Stomach (tissue), 9 donors: Measurements from ENCODE around the gene RPS14. TPM values are rescaled to one million over a fixed set of nuclear protein-coding genes. Genes with fewer than 3 reads are reported as not detected.

Source experiments
- DNase-seq, 2 donors: peaks; one replicate each; pipeline versions ENCODE4 v3.0.0 to v3.0.0-alpha.2; 2013 to 2019
- H3K27ac ChIP-seq, 5 donors: fragments of 200-600 bp in 4 of 5; sonication (generic) in 4 of 5; one replicate each; pipeline ENCODE4 v1.5.1; 2013 to 2019; ENCODE audit warnings: mild to moderate bottlenecking in 1 of 5, moderate library complexity in 1 of 5
- H3K27me3 ChIP-seq, 3 donors: fragments of 200-600 bp; sonication (generic); one replicate each; pipeline ENCODE4 v1.5.1; 2017 to 2019; ENCODE audit warnings: mixed run types in 1 of 3
- H3K36me3 ChIP-seq, 4 donors: fragments of 200-600 bp; sonication (generic); 1 replicate in 3 of 4; 2 replicates in 1 of 4; pipeline ENCODE4 v1.5.1; 2016 to 2019
- H3K4me1 ChIP-seq, 4 donors: fragments of 200-600 bp; sonication (generic); one replicate each; pipeline ENCODE4 v1.5.1; 2016 to 2019
- H3K4me3 ChIP-seq, 4 donors: fragments of 200-600 bp; sonication (generic) in 3 of 4; one replicate each; pipeline ENCODE4 v1.5.1; 2016 to 2019; ENCODE audit warnings: mild to moderate bottlenecking in 1 of 4
- H3K9me3 ChIP-seq, 4 donors: fragments of 200-600 bp; sonication (generic); one replicate each; pipeline ENCODE4 v1.5.1; 2016 to 2019
- EP300 ChIP-seq: sonication (generic); formaldehyde crosslinking; IDR thresholded peaks from one replicate; pipeline ENCODE4 v1.6.1; 2017; ENCODE audit warnings: antibody characterized with exemption
- POLR2A ChIP-seq, 4 donors: fragments of 450-650 bp; IDR thresholded peaks; one replicate each; pipeline ENCODE4 v1.6.1; 2016; ENCODE audit warnings: antibody characterized with exemption in 4 of 4, control low read depth in 2 of 4, mild to moderate bottlenecking in 1 of 4, moderate library complexity in 1 of 4
- POLR2AphosphoS5 ChIP-seq, 3 donors: sonication (generic); formaldehyde crosslinking; IDR thresholded peaks; one replicate each; pipeline ENCODE4 v1.6.1; 2016; ENCODE audit warnings: antibody characterized with exemption in 3 of 3
- WGBS, 5 donors: extraction: QIAGEN DNeasy Blood & Tissue Kit in 3 of 5; methylation state at CpG; one replicate each; pipeline versions ENCODE4 v1.1.5 to v1.1.7; 2013 to 2018; 5-methylcytosine and 5-hydroxymethylcytosine counted together
- intact Hi-C: fragments of 100-400 bp; cut with DNase I; formaldehyde crosslinking; loops from one replicate; pipeline ENCODE4 v1.15.1; 2023; ENCODE audit warnings: low total_unique reads
- polyA plus RNA-seq, 3 donors: library from polyadenylated mRNA; stranded (reverse); fragments of 200-250 nt; gene quantifications; one replicate each; pipeline ENCODE4 v1.2.3, GENCODE V29; 2013
- total RNA-seq, 5 donors: library from RNA; depleted of rRNA; stranded (reverse); fragments of >200 nt; gene quantifications; one replicate each; pipeline versions ENCODE4 v1.1.0 to v1.2.3, GENCODE V29; 2014 to 2016
- TF ChIP-seq, protein P1 (sequence below), 7 experiments: fragments of 450-650 bp in 4 of 7; fragments of 200-600 bp in 3 of 7; sonication (generic) in 3 of 7; IDR thresholded peaks; one replicate each; pipeline ENCODE4 v1.5.1; 2016 to 2019; ENCODE audit warnings: antibody characterized with exemption in 7 of 7, control low read depth in 2 of 7, mild to moderate bottlenecking in 1 of 7
- donor health status: healthy with polysubstance abuse.
- donor health status: Bipolar disorder and iron deficiency.
- donor health status: healthy.

RPS14 gene
- total and polyA plus RNA-seq, 8 donors: 899 to 6,427 (median 3,570) TPM

DNA sequence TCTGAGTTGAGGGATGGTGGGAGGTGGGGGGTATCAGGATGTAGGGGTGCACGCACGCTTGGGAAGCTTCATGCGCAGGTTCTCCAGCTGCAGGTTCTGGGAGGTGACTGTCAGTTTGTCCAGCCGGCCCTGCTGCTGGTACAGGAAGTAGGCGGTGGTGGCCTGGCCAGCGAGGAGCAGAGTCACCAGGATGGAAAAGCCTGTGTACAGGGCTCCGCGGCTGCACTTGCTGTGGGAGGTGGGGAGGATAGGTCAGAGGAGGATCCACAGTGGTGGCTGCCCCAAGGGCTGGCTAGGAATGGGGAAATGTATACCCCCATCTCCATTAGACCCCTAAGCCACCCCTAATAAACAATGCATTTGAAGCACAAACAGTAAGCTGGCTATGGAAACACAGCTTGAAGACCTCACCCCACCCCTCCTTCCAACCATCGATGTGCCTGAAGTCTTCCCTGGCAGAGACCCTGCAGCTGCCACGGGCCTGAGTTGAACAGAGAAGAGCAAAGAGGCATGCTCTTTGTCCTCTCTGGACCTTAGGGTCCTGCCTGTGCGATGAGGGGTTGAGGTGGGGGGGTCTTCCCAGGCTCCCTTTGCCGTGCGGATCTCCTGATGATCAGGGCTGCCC, 42.3 kb downstream of the RPS14 start:
- Histone ChIP-seq H3K27me3 (no peaks in the 10 kb centered on the region), H3K4me1 (peaks cover 10 to 43% (median 32%) of the 10 kb centered on the region in 4 donors), H3K4me3 (peak overlapping the region in 1 of 4 donors; percentile 57), H3K36me3 (peaks cover 34 to 69% (median 48%) of the 10 kb centered on the region in 4 donors), H3K27ac (peak overlapping the region in 2 of 5 donors; percentile 2 to 96), H3K9me3 (no peaks in the 10 kb centered on the region)
- DNase-seq: no peak
- 68 to 82% (median 80%) methylated on average over 13 of the region's 13 CpGs for WGBS, 5 donors
- TF ChIP-seq EP300: no peak
- no peak for TF ChIP-seq POLR2AphosphoS5 (IDR thresholded peaks at IDR 0.05)
- TF ChIP-seq, protein P1, sequence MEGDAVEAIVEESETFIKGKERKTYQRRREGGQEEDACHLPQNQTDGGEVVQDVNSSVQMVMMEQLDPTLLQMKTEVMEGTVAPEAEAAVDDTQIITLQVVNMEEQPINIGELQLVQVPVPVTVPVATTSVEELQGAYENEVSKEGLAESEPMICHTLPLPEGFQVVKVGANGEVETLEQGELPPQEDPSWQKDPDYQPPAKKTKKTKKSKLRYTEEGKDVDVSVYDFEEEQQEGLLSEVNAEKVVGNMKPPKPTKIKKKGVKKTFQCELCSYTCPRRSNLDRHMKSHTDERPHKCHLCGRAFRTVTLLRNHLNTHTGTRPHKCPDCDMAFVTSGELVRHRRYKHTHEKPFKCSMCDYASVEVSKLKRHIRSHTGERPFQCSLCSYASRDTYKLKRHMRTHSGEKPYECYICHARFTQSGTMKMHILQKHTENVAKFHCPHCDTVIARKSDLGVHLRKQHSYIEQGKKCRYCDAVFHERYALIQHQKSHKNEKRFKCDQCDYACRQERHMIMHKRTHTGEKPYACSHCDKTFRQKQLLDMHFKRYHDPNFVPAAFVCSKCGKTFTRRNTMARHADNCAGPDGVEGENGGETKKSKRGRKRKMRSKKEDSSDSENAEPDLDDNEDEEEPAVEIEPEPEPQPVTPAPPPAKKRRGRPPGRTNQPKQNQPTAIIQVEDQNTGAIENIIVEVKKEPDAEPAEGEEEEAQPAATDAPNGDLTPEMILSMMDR (IDR thresholded peaks at IDR 0.05): no peak
- no peak for TF ChIP-seq POLR2A (IDR thresholded peaks at IDR 0.05)
- intact Hi-C loops: no loop called here

DNA sequence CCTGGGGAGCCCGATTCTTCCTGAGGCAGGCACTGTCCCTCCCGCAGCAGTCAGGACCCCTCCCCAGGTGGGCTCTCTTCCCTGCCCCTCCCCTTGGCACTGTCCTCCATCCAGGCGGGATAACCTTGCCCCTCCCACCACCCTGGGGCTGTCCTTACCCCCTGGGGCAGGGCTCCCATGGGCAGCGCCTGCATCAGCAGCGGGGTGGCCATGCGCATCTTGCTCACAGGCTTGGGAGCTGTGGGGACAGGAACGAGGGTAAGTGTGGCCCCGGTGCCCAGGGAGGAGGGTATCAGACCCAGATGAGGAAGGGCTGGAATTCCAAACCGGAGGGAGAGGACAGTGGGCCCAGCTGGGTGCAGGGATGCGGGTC, 42.8 kb downstream of the RPS14 start:
- intact Hi-C loops: no loop called here
- H3K27me3 ChIP-seq: no peaks in the 10 kb centered on the region
- DNase-seq: no peak

DNA sequence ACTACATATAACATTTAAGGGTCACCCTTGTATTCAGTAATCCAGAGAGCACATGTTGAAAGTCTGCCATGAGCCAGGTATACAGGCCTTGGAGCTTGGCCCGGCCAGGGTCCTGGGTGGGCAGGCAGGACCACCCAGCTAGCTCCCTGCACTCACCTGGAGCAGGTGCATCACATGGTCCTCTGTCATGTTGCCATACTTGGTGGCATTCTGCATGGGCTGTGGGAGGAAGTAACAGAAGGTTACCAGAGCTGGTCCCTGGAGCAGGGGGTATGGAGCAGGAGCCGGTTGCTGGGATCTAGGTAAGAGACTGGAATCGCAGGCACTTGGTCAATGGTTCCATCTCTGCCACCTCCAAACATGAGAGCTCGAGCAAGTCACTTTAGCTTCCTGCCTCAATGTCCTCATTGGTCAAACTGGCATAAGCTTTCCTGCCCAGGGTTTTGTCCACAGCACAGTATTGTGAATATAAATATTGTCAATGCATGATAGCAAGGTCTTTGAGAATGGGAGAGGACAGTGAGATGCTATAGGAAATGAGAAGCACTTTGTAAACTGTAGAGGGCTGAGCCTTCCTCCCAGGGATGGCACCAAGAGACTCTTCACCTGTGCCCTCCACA, 43.3 kb downstream of the RPS14 start:
- WGBS, 5 donors: 82 to 94% (median 91%) methylated on average over 4 of the region's 4 CpGs
- TF ChIP-seq, protein P1 (IDR thresholded peaks at IDR 0.05): no peak
- TF ChIP-seq EP300: no peak
- TF ChIP-seq POLR2AphosphoS5 (IDR thresholded peaks at IDR 0.05): no peak
- H3K27me3 ChIP-seq: no peaks in the 10 kb centered on the region
- no peaks in the 10 kb centered on the region for H3K9me3 ChIP-seq
- peaks cover 42 to 79% (median 58%) of the 10 kb centered on the region in 4 donors for H3K36me3 ChIP-seq
- DNase-seq: no peak
- no peak overlapping the region for H3K4me3 ChIP-seq
- intact Hi-C loops: no loop called here
- no peak overlapping the region for H3K27ac ChIP-seq
- peaks cover 10 to 37% (median 25%) of the 10 kb centered on the region in 4 donors for H3K4me1 ChIP-seq

More for the DNA sequence above, 42.8 kb downstream of the RPS14 start:
- WGBS, 5 donors: 70 to 82% (median 75%) methylated on average over 10 of the region's 10 CpGs
- H3K4me3 ChIP-seq: peak overlapping the region in 1 of 4 donors; percentile 57
- peaks cover 10 to 38% (median 30%) of the 10 kb centered on the region in 4 donors for H3K4me1 ChIP-seq
- no peak for TF ChIP-seq POLR2AphosphoS5 (IDR thresholded peaks at IDR 0.05)
- TF ChIP-seq EP300: no peak
- TF ChIP-seq, protein P1 (IDR thresholded peaks at IDR 0.05): no peak
- no peak for TF ChIP-seq POLR2A (IDR thresholded peaks at IDR 0.05)
- no peak overlapping the region for H3K27ac ChIP-seq
- H3K9me3 ChIP-seq: no peaks in the 10 kb centered on the region
- peaks cover 38 to 74% (median 53%) of the 10 kb centered on the region in 4 donors for H3K36me3 ChIP-seq

DNA sequence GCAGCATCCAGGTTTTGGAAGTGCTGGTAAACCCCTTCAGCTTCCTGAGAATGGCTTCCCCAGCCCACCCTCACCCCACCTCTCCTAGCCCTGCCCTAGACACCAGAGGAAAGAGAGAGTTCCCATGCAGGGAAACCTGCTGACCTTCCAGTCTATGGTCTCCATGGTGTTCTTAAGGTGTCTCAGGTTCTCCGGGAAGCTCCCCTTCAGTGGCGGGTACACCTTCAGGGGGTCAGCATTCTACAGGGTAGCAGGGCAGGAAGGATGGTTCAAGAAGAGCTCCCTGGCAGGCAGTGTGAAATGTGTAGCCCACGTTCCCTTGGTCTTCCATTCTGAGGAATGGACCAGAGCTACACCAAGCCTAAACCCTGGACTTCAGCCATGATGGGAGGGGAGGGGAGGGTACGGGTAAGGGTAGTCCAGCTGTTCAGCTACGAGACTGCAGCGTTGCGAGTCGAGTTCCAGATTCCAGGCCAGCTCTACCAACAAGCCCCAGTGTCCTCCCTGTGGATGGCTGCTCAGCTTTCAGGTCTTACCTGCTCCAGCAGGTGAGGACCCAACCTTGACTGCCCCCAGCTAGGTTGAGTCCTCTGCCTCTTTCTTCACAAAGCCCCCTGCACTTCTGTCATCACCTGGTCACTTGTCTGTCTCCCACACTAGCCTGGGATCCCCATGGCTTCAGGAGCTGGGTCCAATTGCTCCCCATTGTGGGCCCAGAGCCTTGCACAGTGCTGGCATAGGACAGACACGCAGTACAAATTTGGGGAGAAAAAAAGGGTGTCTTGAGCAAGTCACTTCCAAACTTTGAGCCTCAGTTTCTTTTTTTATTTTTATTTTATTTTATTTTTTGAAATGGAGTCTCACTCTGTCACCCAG, 44.4 kb downstream of the RPS14 start:
- DNase-seq: no peak
- H3K9me3 ChIP-seq: no peaks in the 10 kb centered on the region
- peaks cover 53 to 89% (median 69%) of the 10 kb centered on the region in 4 donors for H3K36me3 ChIP-seq
- TF ChIP-seq, protein P1 (IDR thresholded peaks at IDR 0.05): no peak
- TF ChIP-seq EP300 (no peak), POLR2AphosphoS5 (IDR thresholded peaks at IDR 0.05) (no peak), POLR2A (IDR thresholded peaks at IDR 0.05) (no peak)
- no peak overlapping the region for H3K27ac ChIP-seq
- H3K27me3 ChIP-seq: no peaks in the 10 kb centered on the region
- H3K4me3 ChIP-seq: no peak overlapping the region
- intact Hi-C loops: no loop called here
- H3K4me1 ChIP-seq: peaks cover 3 to 31% (median 15%) of the 10 kb centered on the region in 4 donors
- 58 to 90% (median 87%) methylated on average over 7 to 9 of the region's 9 CpGs for WGBS, 5 donors
